GM18517 (cell line): ENCODE data around the gene PPL.
A peak's percentile ranks its signal among the peaks of the same experiment; 100 is the strongest.

Experiments
- ATAC-seq: cut with Tn5 transposase; IDR thresholded peaks from one replicate; pipeline ENCODE4 v1.9.1; 2021; ENCODE audit warnings: mild to moderate bottlenecking, moderate library complexity; ENCODE audit not compliant: unreplicated experiment

PPL gene

GRCh38 chr16:4870138-4870671, 66.7 kb downstream of the PPL start:
- ATAC-seq, result no peak

GRCh38 chr16:4869147-4869805, 67.7 kb downstream of the PPL start:
- ATAC-seq, result no peak

- no peak for ATAC-seq
Measured at GRCh38 chr16:4868535-4868934, 68.4 kb downstream of the PPL start.

- ATAC-seq, result peak; percentile 52
Measured at GRCh38 chr16:4868026-4868425, 68.9 kb downstream of the PPL start.

- no peak for ATAC-seq
Measured at GRCh38 chr16:4866586-4866985, 70.4 kb downstream of the PPL start.

GRCh38 chr16:4865231-4865860, 71.6 kb downstream of the PPL start:
- ATAC-seq, result no peak

GRCh38 chr16:4864728-4865127, 72.2 kb downstream of the PPL start:
- no peak for ATAC-seq

GRCh38 chr16:4862639-4863038, 74.3 kb downstream of the PPL start:
- no peak for ATAC-seq

GRCh38 chr16:4860727-4861342, 76.1 kb downstream of the PPL start:
- no peak for ATAC-seq

GRCh38 chr16:4859900-4860255, 77.1 kb downstream of the PPL start:
- no peak for ATAC-seq

- no peak for ATAC-seq
Measured at GRCh38 chr16:4859190-4859899, 77.6 kb downstream of the PPL start.

GRCh38 chr16:4855804-4856203, 81.1 kb downstream of the PPL start:
- ATAC-seq, result no peak

- no peak for ATAC-seq
Measured at GRCh38 chr16:4855371-4855770, 81.6 kb downstream of the PPL start.

GRCh38 chr16:4852221-4852872, 84.6 kb downstream of the PPL start:
- no peak for ATAC-seq

- ATAC-seq, result no peak
Measured at GRCh38 chr16:4850211-4850610, 86.7 kb downstream of the PPL start.

- peak; percentile 22 for ATAC-seq
Measured at GRCh38 chr16:4847774-4848587, 89.0 kb downstream of the PPL start.

GRCh38 chr16:4846901-4847773, 89.8 kb downstream of the PPL start, which contains the start of the genes GLYR1 and UBN1:
GLYR1 (minus strand) TSS chr16:4847288; CDS start chr16:4847265, 23 bp downstream.
UBN1 (plus strand) TSS chr16:4847481; CDS start chr16:4852918, 5,437 bp downstream.
- peak; percentile 82 for ATAC-seq

GRCh38 chr16:4846503-4846900, 90.4 kb downstream of the PPL start:
- peak; percentile 11 for ATAC-seq

- no peak for ATAC-seq
Measured at GRCh38 chr16:4840984-4841383, 96.0 kb downstream of the PPL start.
